RWPE1 (cell line): ENCODE data around the gene BOC.

Experiments
- CTCF ChIA-PET: fragments of 350-600 bp; sonication (Branson Sonifier 250); formaldehyde crosslinking; extraction: SDS; loops from one replicate; lab custom pipeline; 2021; lab: Yijun Ruan, JAX
- POLR2A ChIA-PET: fragments of 400-600 bp; formaldehyde crosslinking; extraction: SDS; loops from one replicate; lab custom pipeline; 2020; ENCODE audit warnings: antibody characterized with exemption; ENCODE audit not compliant: low non-redundant PET; lab: Yijun Ruan, JAX
- DNase-seq: peaks from one replicate; pipeline ENCODE4 v3.0.0; 2012; ENCODE audit warnings: low spot score
- H3K27ac ChIP-seq: fragments of 450-650 bp; 2 replicates; pipeline ENCODE4 v1.5.1; 2017
- CTCF ChIP-seq: fragments of 450-650 bp; conservative IDR thresholded peaks from 2 replicates; pipeline ENCODE4 v1.5.1; 2017; ENCODE audit warnings: low read depth, mild to moderate bottlenecking

Gene BOC

GRCh38 chr3:113287111-113287802 is 75.9 kb downstream of the BOC start:
- CTCF ChIA-PET: interaction anchor here (1.1 to 2.4 kb wide), 3 partner anchors 151 to 209 kb away, joined by 5 to 17 read pairs (median 6); no protein-coding TSS in a partner anchor
- POLR2A ChIA-PET: no interaction called here
- TF ChIP-seq CTCF: no peak
- DNase-seq: peak; percentile 54
- H3K27ac ChIP-seq: no peak overlapping the region

- POLR2A ChIA-PET: no interaction called here
- CTCF ChIA-PET: interaction anchor here (0.5 to 2.4 kb wide), 21 partner anchors 15 to 1523 kb away, joined by 3 to 17 read pairs (median 3); no protein-coding TSS in a partner anchor
- DNase-seq: peak; percentile 49
- no peak overlapping the region for H3K27ac ChIP-seq
- peak; percentile 98 for TF ChIP-seq CTCF
Measured at GRCh38 chr3:113287803-113288648, 76.7 kb downstream of the BOC start.

- DNase-seq: no peak
- CTCF ChIA-PET: interaction anchor here (0.6 to 2.4 kb wide), 9 partner anchors 18 to 460 kb away, joined by 3 to 17 read pairs (median 4); no protein-coding TSS in a partner anchor
- no peak overlapping the region for H3K27ac ChIP-seq
- POLR2A ChIA-PET: no interaction called here
- TF ChIP-seq CTCF: no peak
Measured at GRCh38 chr3:113288881-113289280, 77.5 kb downstream of the BOC start.

- POLR2A ChIA-PET: no interaction called here
- CTCF ChIA-PET: no interaction called here
- no peak for DNase-seq
- H3K27ac ChIP-seq: no peak overlapping the region
- TF ChIP-seq CTCF: no peak
Measured at GRCh38 chr3:113291572-113291971, 80.2 kb downstream of the BOC start.

GRCh38 chr3:113292933-113293332 is 81.6 kb downstream of the BOC start:
- ChIA-PET POLR2A (no interaction called here), CTCF (interaction anchor here (0.5 to 1.2 kb wide), 3 partner anchors 102 to 204 kb away, joined by 3 read pairs; no protein-coding TSS in a partner anchor)
- no peak for DNase-seq
- no peak for TF ChIP-seq CTCF
- H3K27ac ChIP-seq: no peak overlapping the region

GRCh38 chr3:113293348-113293747 is 82.0 kb downstream of the BOC start:
- ChIA-PET CTCF (interaction anchor here (0.5 to 1.2 kb wide), 2 partner anchors 102 to 158 kb away, joined by 3 read pairs; no protein-coding TSS in a partner anchor), POLR2A (no interaction called here)
- TF ChIP-seq CTCF: no peak
- H3K27ac ChIP-seq: no peak overlapping the region
- DNase-seq: no peak
